HepG2 (cell line): ENCODE measurements around the gene ITPR1. TPM values are rescaled to one million over a fixed set of nuclear protein-coding genes. Genes with fewer than 3 reads are reported as not detected.
A peak's percentile ranks its signal among the peaks of the same experiment; 100 is the strongest.

Experiments
- ADNP ChIP-seq: sonication (generic); formaldehyde crosslinking; IDR thresholded peaks from 2 replicates; pipeline ENCODE4 v1.4.0; 2020; ENCODE audit warnings: missing genetic modification reagents
- CHCHD3 ChIP-seq: sonication (generic); formaldehyde crosslinking; IDR thresholded peaks from 2 replicates; pipeline ENCODE4 v1.8.0; 2022; ENCODE audit warnings: mild to moderate bottlenecking, missing genetic modification reagents, moderate library complexity
- GMEB2 ChIP-seq: IDR thresholded peaks from 2 replicates; pipeline ENCODE4 v1.6.1; 2016; ENCODE audit warnings: missing biosample characterization, missing genetic modification reagents, low read depth
- NFKBIZ ChIP-seq: IDR thresholded peaks from 2 replicates; pipeline ENCODE4 v1.6.1; 2018; ENCODE audit warnings: missing genetic modification reagents, missing compliant biosample characterization
- NR2F2 ChIP-seq: IDR thresholded peaks from 2 replicates; pipeline ENCODE4 v1.6.1; 2012; ENCODE audit warnings: low read depth, inconsistent platforms, borderline replicate concordance
- PBX2 ChIP-seq: IDR thresholded peaks from 2 replicates; pipeline ENCODE4 v1.6.1; 2016; ENCODE audit warnings: control low read depth
- U2AF2 ChIP-seq: fragments of 200-400 bp; formaldehyde crosslinking; IDR thresholded peaks from 2 replicates; pipeline ENCODE4 v1.6.1; 2017; ENCODE audit warnings: low read depth, mild to moderate bottlenecking, low read length
- ZMYM4 ChIP-seq: sonication (generic); formaldehyde crosslinking; IDR thresholded peaks from 2 replicates; pipeline ENCODE4 v1.8.1; 2023; ENCODE audit warnings: mild to moderate bottlenecking, missing genetic modification reagents
- ZNF407 ChIP-seq: sonication (generic); formaldehyde crosslinking; IDR thresholded peaks from one replicate; pipeline ENCODE4 v1.5.1; 2020; ENCODE audit warnings: mild to moderate bottlenecking, missing genetic modification reagents; ENCODE audit errors: not compliant biosample characterization
- ZNF430 ChIP-seq: sonication (generic); formaldehyde crosslinking; IDR thresholded peaks from 2 replicates; pipeline ENCODE4 v1.9.0; 2021; ENCODE audit warnings: mild to moderate bottlenecking, missing genetic modification reagents
- ZNF557 ChIP-seq: sonication (generic); formaldehyde crosslinking; IDR thresholded peaks from 2 replicates; pipeline ENCODE4 v1.4.0; 2020; ENCODE audit warnings: missing genetic modification reagents
- ZNF609 ChIP-seq: sonication (generic); formaldehyde crosslinking; IDR thresholded peaks from 2 replicates; pipeline ENCODE4 v1.4.0; 2020; ENCODE audit warnings: mild to moderate bottlenecking, missing genetic modification reagents, borderline replicate concordance
- polyA plus RNA-seq, 8 experiments: library from polyadenylated mRNA; depleted of rRNA in 3 of 8; stranded (reverse) in 7 of 8; unstranded in 1 of 8; fragments of >200 nt; fragmentation: Illumina TruSeq in 4 of 8; extraction: Trizol in 4 of 8; gene quantifications; 2 replicates each; pipeline versions ENCODE4 v1.2.1 to v1.2.3, GENCODE V29; 2011 to 2016; ENCODE audit warnings: low read depth in 4 of 8, missing spikeins in 1 of 8, mixed read lengths in 1 of 8; ENCODE audit not compliant: insufficient read depth in 1 of 8
- total RNA-seq, 5 experiments: library from RNA; depleted of rRNA; stranded (reverse); fragments of >200 nt; fragmentation: Illumina TruSeq; extraction: Trizol; gene quantifications; 2 replicates each; pipeline ENCODE4 v1.2.3, GENCODE V29; 2016; ENCODE audit warnings: low read depth in 1 of 5

ITPR1 gene
- total and polyA plus RNA-seq, 2 of the 13 experiments (the other 11 are each of a cell fraction or from before 2014, with no cell fraction given): 10.0 to 11.4 TPM

- TF ChIP-seq ZNF407 (CRISPR knock-in tag): peak; percentile 23
- TF ChIP-seq GMEB2 (CRISPR knock-in tag): no peak
- 0 out of 2 replicates have a peak, but pooled peaks have one; percentile 67 for TF ChIP-seq ADNP (CRISPR knock-in tag)
- peak; percentile 74 for TF ChIP-seq ZMYM4 (CRISPR knock-in tag)
- TF ChIP-seq ZNF430: peak; percentile 56; the same call in 1 of the 2 replicates
- TF ChIP-seq ZNF557: no peak; the same call in 1 of the 2 replicates
- TF ChIP-seq NR2F2: no peak
- TF ChIP-seq PBX2 (CRISPR knock-in tag): no peak
- no peak for TF ChIP-seq U2AF2
- TF ChIP-seq CHCHD3: no peak
- TF ChIP-seq NFKBIZ (CRISPR knock-in tag): 0 out of 2 replicates have a peak, but pooled peaks have one; percentile 48
- peak; percentile 76; the same call in 1 of the 2 replicates for TF ChIP-seq ZNF609 (CRISPR knock-in tag)
Measured at GRCh38 chr3:4752201-4753072, 259.3 kb downstream of the ITPR1 start (continued).
